HG03460 (cell line): ENCODE results near the gene HTR1E.
"Not testable (repeated sequence)": the region's sequence is repeated elsewhere in the genome, so short reads cannot be mapped to it uniquely, and the experiment has no call there.

ENCODE experiments used
- ATAC-seq: cut with Tn5 transposase; IDR thresholded peaks from one replicate; pipeline ENCODE4 v1.9.1; 2021; ENCODE audit not compliant: unreplicated experiment

Gene HTR1E

GRCh38 chr6:86973088-86973487, 35.8 kb downstream of the HTR1E start:
- no peak for ATAC-seq

- no peak for ATAC-seq
Measured at GRCh38 chr6:86978251-86978650, 40.9 kb downstream of the HTR1E start.

DNA sequence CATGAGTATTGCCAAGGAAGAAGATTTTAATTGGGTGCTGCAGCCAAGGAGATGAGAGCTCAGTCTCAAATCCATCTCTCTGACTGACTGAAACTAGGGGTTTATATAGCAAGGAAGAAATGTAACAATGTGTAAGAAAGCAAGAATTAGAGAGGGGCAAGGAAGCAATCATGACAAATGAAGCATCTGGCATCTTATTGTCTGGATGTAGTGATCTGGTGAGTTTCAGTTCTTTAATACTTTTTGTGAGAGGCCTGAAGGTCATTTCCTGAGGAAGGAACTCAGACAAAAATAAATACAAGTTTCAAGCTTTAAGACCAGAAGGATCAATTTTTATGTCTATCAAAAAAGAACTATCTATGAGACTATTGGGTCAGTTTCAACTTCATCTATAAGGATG, 64.2 kb downstream of the HTR1E start:
- no peak for ATAC-seq

- not testable (repeated sequence) for ATAC-seq
Measured at GRCh38 chr6:87002391-87002790, 65.1 kb downstream of the HTR1E start.

DNA sequence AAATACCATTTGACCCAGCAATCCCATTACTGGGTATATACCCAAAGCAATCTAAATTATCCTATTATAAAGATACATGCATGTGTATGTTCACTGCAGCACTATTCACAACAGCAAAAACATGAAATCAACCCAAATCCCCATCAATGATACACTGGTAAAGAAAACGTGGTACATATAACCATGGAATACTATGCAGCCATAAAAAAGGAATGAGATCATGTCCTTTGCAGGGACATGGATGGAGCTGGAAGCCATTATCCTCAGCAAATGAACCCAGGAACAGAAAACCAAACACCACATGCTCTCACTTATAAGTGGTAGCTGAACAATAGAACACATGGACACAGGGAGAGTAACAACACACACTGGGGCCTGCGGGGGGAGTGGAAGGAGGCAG, 69.2 kb downstream of the HTR1E start:
- not testable (repeated sequence) for ATAC-seq

DNA sequence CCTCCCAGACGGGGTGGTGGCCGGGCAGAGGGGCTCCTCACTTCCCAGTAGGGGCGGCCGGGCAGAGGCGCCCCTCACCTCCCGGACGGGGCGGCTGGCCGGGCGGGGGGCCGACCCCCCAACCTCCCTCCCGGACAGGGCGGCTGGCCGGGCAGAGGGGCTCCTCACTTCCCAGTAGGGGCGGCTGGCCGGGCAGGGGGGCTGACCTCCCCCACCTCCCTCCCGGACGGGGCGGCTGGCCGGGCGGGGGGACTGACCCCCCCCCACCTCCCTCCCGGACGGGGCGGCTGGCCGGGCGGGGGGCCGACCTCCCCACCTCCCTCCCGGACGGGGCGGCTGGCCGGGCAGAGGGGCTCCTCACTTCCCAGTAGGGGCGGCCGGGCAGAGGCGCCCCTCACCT, 72.3 kb downstream of the HTR1E start:
- not testable (repeated sequence) for ATAC-seq

GRCh38 chr6:87012035-87012434, 74.7 kb downstream of the HTR1E start:
- ATAC-seq, result no peak

GRCh38 chr6:87012743-87013142, 75.4 kb downstream of the HTR1E start:
- no peak for ATAC-seq

- ATAC-seq, result no peak
Measured at GRCh38 chr6:87016772-87017171, 79.4 kb downstream of the HTR1E start.

DNA sequence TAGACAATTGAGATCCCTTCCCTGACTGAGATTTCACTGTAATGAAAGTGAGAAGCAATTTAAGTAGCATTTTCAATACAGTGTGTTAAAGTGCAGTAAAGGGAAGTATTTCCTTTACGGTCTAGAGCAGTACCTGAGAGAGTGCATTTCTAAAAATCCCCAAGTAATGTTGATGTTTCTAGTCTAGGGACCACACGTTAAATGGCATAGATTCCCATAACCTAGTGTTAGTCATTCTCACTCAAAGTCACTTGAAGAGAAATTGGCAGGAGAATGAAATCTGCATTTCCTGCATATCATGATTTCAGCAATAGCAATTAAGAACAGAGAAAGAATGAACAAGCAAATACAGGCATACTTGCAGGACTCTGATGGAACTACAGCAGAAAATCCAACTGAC, 89.7 kb downstream of the HTR1E start:
- ATAC-seq, result no peak

GRCh38 chr6:87029711-87030314, 92.5 kb downstream of the HTR1E start:
- no peak for ATAC-seq

DNA sequence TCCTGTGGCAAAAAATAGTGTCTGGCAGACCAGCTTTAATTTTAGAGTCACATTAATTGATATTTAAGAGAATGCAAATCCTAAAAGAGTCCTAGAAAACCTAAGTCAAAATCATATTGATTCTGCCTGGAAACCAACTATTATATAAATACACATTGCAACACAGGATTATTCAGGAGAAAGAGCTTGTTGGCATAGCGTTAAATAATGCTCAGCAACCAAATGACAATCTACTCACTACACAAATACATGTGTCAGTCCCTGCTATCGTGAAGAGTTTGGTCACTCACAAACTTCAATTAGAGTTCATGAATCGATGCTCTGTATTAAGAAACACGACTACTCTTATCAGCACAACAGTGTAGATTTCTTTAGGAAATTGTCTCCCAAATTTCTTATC, 103.4 kb downstream of the HTR1E start:
- ATAC-seq, result no peak

DNA sequence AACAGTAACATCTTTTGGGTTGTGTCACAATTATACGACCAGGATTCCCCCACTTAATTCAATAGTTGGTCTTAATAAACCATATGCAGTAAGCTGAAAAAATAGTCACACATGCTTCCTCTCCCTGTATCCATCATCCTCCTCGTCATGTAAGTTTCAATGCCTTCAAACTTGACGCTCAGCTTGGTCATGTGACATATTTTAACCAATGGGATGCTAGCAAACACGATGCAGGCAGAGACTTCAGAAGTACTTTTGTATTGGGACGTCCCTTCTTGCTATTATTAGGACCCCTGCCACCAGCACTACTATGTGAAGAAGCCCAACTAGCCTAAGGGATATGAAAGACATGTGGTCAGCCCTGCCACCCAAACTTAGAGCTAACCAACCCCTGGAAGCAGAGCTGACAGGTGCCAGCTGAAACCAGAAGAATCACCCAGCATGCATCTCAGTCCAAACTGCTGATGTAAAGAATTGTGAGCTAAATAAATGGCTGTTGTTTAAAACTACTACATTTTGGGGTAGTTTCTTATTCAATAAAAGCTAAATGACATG, 108.3 kb downstream of the HTR1E start:
- ATAC-seq, result no peak

GRCh38 chr6:87049779-87050178, 112.5 kb downstream of the HTR1E start:
- no peak for ATAC-seq

GRCh38 chr6:87053312-87053711, 116.0 kb downstream of the HTR1E start:
- ATAC-seq, result no peak

- no peak for ATAC-seq
Measured at GRCh38 chr6:87054143-87054833, 117.0 kb downstream of the HTR1E start.

DNA sequence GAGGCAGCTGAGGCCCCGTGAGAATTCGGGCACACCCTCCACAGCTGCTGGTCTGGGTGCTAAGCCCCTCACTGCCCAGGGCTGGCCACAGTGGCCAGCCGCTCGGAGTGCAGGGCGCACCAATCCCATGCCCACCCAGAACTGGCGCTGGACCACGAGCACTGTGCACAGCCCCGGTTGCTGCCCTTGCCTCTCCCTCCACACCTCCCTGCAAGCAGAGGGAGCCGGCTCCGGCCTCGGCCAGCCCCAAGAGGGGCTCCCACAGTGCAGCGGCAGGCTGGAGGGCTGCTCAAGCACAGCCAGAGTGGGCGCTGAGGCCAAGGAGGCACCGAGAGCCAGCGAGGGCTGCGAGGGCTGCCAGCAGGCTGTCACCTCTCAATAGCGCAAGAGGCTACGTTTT, 122.6 kb downstream of the HTR1E start:
- no peak for ATAC-seq

GRCh38 chr6:87065117-87065516, 127.8 kb downstream of the HTR1E start:
- no peak for ATAC-seq
